ENCODE results near the gene STRADB. TPM values are rescaled to one million over a fixed set of nuclear protein-coding genes. Genes with fewer than 3 reads are reported as not detected.

STRADB gene
- total RNA-seq, 1 experiment from 2014 or later = 24.3 TPM

GRCh38 chr2:201430839-201431238, 20.7 kb upstream of the STRADB start:
- DNase-seq (ENCODE audit: low spot score) = no peak
- no peaks in the 10 kb centered on the region for H3K36me3 ChIP-seq (ENCODE audit: insufficient read depth, low read length, poor library complexity, severe bottlenecking)
- BruUV-seq (replicated peaks) = no TSS peak
- ChIA-PET CTCF (no interaction called here), POLR2A (ENCODE audit: low non-redundant PET) (no interaction called here)
- H3K27me3 ChIP-seq (replicated peaks; ENCODE audit: insufficient read depth, low read depth, low read length, poor library complexity) = no peaks in the 10 kb centered on the region
- peaks cover 42% of the 10 kb centered on the region for H3K4me1 ChIP-seq (ENCODE audit: insufficient read depth, low read length, poor library complexity, severe bottlenecking)
- H3K27ac ChIP-seq (ENCODE audit: low read depth, low read length, poor library complexity, severe bottlenecking) = no peak overlapping the region
- H3K4me3 ChIP-seq (ENCODE audit: low read depth, low read length, poor library complexity, severe bottlenecking) = no peak overlapping the region
- intact Hi-C loops (cut with micrococcal nuclease; ENCODE audit: unreplicated experiment) = no loop called here
- no peaks in the 10 kb centered on the region for H3K9me3 ChIP-seq (ENCODE audit: low read depth, low read length, poor library complexity, severe bottlenecking)
- no peak for TF ChIP-seq CTCF (conservative IDR thresholded peaks at IDR 0.05; ENCODE audit: low read depth, low read length)
- TF ChIP-seq EZH2 (IDR thresholded peaks at IDR 0.05; ENCODE audit: borderline replicate concordance, low read depth, low read length, poor library complexity, severe bottlenecking) = no peak

- H3K4me1 ChIP-seq (ENCODE audit: insufficient read depth, low read length, poor library complexity, severe bottlenecking) = peaks cover 51% of the 10 kb centered on the region
- H3K36me3 ChIP-seq (ENCODE audit: insufficient read depth, low read length, poor library complexity, severe bottlenecking) = no peaks in the 10 kb centered on the region
- TF ChIP-seq EZH2 (IDR thresholded peaks at IDR 0.05; ENCODE audit: borderline replicate concordance, low read depth, low read length, poor library complexity, severe bottlenecking) = no peak
- no peak for TF ChIP-seq CTCF (conservative IDR thresholded peaks at IDR 0.05; ENCODE audit: low read depth, low read length)
- peak; percentile 89 for DNase-seq (ENCODE audit: low spot score)
- H3K27ac ChIP-seq (ENCODE audit: low read depth, low read length, poor library complexity, severe bottlenecking) = peak overlapping the region; percentile 87
- intact Hi-C loops (cut with micrococcal nuclease; ENCODE audit: unreplicated experiment) = no loop called here
- no peak overlapping the region for H3K4me3 ChIP-seq (ENCODE audit: low read depth, low read length, poor library complexity, severe bottlenecking)
- ChIA-PET POLR2A (ENCODE audit: low non-redundant PET) (no interaction called here), CTCF (interaction anchor here (0.6 kb wide), 1 partner anchor 44 kb away, joined by 3 read pairs; no protein-coding TSS in a partner anchor)
- no peaks in the 10 kb centered on the region for H3K9me3 ChIP-seq (ENCODE audit: low read depth, low read length, poor library complexity, severe bottlenecking)
- no peaks in the 10 kb centered on the region for H3K27me3 ChIP-seq (replicated peaks; ENCODE audit: insufficient read depth, low read depth, low read length, poor library complexity)
- BruUV-seq (replicated peaks) = no TSS peak
Measured at GRCh38 chr2:201432038-201432620, 19.4 kb upstream of the STRADB start.

GRCh38 chr2:201432621-201433393, 18.7 kb upstream of the STRADB start:
- POLR2A ChIA-PET (ENCODE audit: low non-redundant PET) = no interaction called here
- H3K4me3 ChIP-seq (ENCODE audit: low read depth, low read length, poor library complexity, severe bottlenecking) = no peak overlapping the region

More at GRCh38 chr2:201432621-201433393, 18.7 kb upstream of the STRADB start:
- DNase-seq (ENCODE audit: low spot score) = peak; percentile 70
- BruUV-seq (replicated peaks) = no TSS peak
- no peak for TF ChIP-seq CTCF (conservative IDR thresholded peaks at IDR 0.05; ENCODE audit: low read depth, low read length)
- no peak for TF ChIP-seq EZH2 (IDR thresholded peaks at IDR 0.05; ENCODE audit: borderline replicate concordance, low read depth, low read length, poor library complexity, severe bottlenecking)
- Histone ChIP-seq H3K27me3 (replicated peaks; ENCODE audit: insufficient read depth, low read depth, low read length, poor library complexity) (no peaks in the 10 kb centered on the region), H3K36me3 (ENCODE audit: insufficient read depth, low read length, poor library complexity, severe bottlenecking) (no peaks in the 10 kb centered on the region), H3K27ac (ENCODE audit: low read depth, low read length, poor library complexity, severe bottlenecking) (peak overlapping the region; percentile 87), H3K9me3 (ENCODE audit: low read depth, low read length, poor library complexity, severe bottlenecking) (no peaks in the 10 kb centered on the region), H3K4me1 (ENCODE audit: insufficient read depth, low read length, poor library complexity, severe bottlenecking) (peaks cover 51% of the 10 kb centered on the region)
- intact Hi-C loops (cut with micrococcal nuclease; ENCODE audit: unreplicated experiment) = no loop called here
- CTCF ChIA-PET = interaction anchor here (0.6 kb wide), 1 partner anchor 44 kb away, joined by 3 read pairs; no protein-coding TSS in a partner anchor
